ENCODE results near the gene MRPL24.

DNA sequence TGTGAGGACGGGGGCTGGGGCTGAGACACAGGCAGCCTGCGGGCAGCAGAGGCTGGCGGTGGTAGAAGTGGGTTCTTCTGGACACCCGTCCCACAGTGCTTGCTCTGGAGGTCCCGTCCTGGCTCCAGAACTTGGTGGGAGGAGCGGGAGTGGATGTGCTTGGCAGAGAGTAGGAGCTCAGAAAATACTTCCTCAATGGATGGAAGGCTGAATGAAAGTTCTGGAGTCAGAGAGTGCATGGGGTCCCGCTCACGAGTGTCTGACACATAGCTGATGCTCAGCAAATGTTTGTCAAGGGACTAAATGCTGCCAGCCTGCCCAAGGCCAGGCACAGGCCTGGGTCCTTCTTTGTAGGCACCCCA, 50.2 kb downstream of the MRPL24 start:
- TF ChIP-seq, protein P1, sequence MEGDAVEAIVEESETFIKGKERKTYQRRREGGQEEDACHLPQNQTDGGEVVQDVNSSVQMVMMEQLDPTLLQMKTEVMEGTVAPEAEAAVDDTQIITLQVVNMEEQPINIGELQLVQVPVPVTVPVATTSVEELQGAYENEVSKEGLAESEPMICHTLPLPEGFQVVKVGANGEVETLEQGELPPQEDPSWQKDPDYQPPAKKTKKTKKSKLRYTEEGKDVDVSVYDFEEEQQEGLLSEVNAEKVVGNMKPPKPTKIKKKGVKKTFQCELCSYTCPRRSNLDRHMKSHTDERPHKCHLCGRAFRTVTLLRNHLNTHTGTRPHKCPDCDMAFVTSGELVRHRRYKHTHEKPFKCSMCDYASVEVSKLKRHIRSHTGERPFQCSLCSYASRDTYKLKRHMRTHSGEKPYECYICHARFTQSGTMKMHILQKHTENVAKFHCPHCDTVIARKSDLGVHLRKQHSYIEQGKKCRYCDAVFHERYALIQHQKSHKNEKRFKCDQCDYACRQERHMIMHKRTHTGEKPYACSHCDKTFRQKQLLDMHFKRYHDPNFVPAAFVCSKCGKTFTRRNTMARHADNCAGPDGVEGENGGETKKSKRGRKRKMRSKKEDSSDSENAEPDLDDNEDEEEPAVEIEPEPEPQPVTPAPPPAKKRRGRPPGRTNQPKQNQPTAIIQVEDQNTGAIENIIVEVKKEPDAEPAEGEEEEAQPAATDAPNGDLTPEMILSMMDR (IDR thresholded peaks at IDR 0.05): no peak
- TF ChIP-seq POLR2A (IDR thresholded peaks at IDR 0.05) (no peak), EP300 (IDR thresholded peaks at IDR 0.05) (no peak)
